Mesothelial cell of epicardium (in vitro differentiated cells): Measurements from ENCODE around the gene P2RX2. TPM values are rescaled to one million over a fixed set of nuclear protein-coding genes. Genes with fewer than 3 reads are reported as not detected.

Experiments
- DNase-seq, 2 experiments: peaks; one replicate each; pipeline ENCODE4 v3.0.0; 2021; ENCODE audit warnings: low spot score in 2 of 2; ENCODE audit not compliant: unreplicated experiment in 2 of 2
- H3K27ac Mint-ChIP-seq: 2 replicates; pipeline ENCODE4 v1.8.0; 2021; ENCODE audit warnings: mixed read lengths
- H3K27me3 Mint-ChIP-seq: 2 replicates; pipeline ENCODE4 v1.8.0; 2021; ENCODE audit warnings: low read depth, mixed read lengths
- H3K36me3 Mint-ChIP-seq: 2 replicates; pipeline ENCODE4 v1.8.0; 2021; ENCODE audit warnings: mixed read lengths
- H3K4me1 Mint-ChIP-seq: 2 replicates; pipeline ENCODE4 v1.8.0; 2021; ENCODE audit warnings: mixed read lengths
- H3K4me3 Mint-ChIP-seq: 2 replicates; pipeline ENCODE4 v1.8.0; 2021; ENCODE audit warnings: mild to moderate bottlenecking, moderate library complexity, mixed read lengths
- H3K9me3 Mint-ChIP-seq: 2 replicates; pipeline ENCODE4 v1.8.0; 2021; ENCODE audit warnings: mixed read lengths
- total RNA-seq: library from RNA; stranded (reverse); gene quantifications from 3 replicates; pipeline ENCODE4 v1.2.1, GENCODE V29; 2021
- TF ChIP-seq, protein P1 (sequence below): fragments of 200-600 bp; sonication (generic); IDR thresholded peaks from one replicate; pipeline ENCODE4 v1.5.0; 2021; ENCODE audit warnings: antibody characterized with exemption; ENCODE audit not compliant: unreplicated experiment

Gene P2RX2
- total RNA-seq, 1 donor from 2014 or later = 7.3 TPM

GRCh38 chr12:132615579-132616038 lies 3.0 kb upstream of the P2RX2 start:
- H3K27me3 Mint-ChIP-seq = peaks cover 53% of the 10 kb centered on the region
- no peaks in the 10 kb centered on the region for H3K36me3 Mint-ChIP-seq
- DNase-seq = no peak
- no peak overlapping the region for H3K4me3 Mint-ChIP-seq
- no peak overlapping the region for H3K27ac Mint-ChIP-seq
- TF ChIP-seq, protein P1, sequence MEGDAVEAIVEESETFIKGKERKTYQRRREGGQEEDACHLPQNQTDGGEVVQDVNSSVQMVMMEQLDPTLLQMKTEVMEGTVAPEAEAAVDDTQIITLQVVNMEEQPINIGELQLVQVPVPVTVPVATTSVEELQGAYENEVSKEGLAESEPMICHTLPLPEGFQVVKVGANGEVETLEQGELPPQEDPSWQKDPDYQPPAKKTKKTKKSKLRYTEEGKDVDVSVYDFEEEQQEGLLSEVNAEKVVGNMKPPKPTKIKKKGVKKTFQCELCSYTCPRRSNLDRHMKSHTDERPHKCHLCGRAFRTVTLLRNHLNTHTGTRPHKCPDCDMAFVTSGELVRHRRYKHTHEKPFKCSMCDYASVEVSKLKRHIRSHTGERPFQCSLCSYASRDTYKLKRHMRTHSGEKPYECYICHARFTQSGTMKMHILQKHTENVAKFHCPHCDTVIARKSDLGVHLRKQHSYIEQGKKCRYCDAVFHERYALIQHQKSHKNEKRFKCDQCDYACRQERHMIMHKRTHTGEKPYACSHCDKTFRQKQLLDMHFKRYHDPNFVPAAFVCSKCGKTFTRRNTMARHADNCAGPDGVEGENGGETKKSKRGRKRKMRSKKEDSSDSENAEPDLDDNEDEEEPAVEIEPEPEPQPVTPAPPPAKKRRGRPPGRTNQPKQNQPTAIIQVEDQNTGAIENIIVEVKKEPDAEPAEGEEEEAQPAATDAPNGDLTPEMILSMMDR = no peak
- H3K9me3 Mint-ChIP-seq = peaks cover 3% of the 10 kb centered on the region
- H3K4me1 Mint-ChIP-seq = peaks cover 6% of the 10 kb centered on the region

GRCh38 chr12:132617135-132617701 lies 1.4 kb upstream of the P2RX2 start:
- Mint-ChIP-seq H3K27me3 (peaks cover 49% of the 10 kb centered on the region), H3K4me1 (peaks cover 10% of the 10 kb centered on the region), H3K9me3 (peaks cover 3% of the 10 kb centered on the region), H3K4me3 (peak overlapping the region; percentile 57), H3K36me3 (no peaks in the 10 kb centered on the region), H3K27ac (no peak overlapping the region)
- TF ChIP-seq, protein P1 = no peak
- DNase-seq = no peak

- DNase-seq = peak in 1 of 2 experiments; percentile 50
- TF ChIP-seq, protein P1 = no peak
- Mint-ChIP-seq H3K4me1 (peaks cover 19% of the 10 kb centered on the region), H3K4me3 (peak overlapping the region; percentile 59), H3K27ac (no peak overlapping the region), H3K27me3 (peaks cover 48% of the 10 kb centered on the region), H3K36me3 (no peaks in the 10 kb centered on the region), H3K9me3 (peaks cover 3% of the 10 kb centered on the region)
These were observed 524 bp upstream of the P2RX2 start for GRCh38 chr12:132617822-132618682.

DNA sequence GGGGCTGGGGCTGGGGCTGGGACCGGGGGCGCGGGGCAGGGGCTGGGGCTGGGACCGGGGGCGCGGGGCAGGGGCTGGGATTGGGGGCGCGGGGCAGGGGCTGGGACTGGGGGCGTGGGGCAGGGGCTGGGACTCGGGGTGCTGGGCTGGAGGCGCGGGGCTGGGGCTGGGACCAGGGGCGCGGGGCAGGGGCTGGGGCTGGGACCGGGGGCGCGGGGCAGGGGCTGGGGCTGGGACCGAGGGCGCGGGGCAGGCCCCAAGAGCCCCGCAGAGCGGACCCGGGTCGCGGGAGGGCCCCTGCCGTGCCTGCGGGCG lies 452 bp downstream of the P2RX2 start:
- no peak overlapping the region for H3K27ac Mint-ChIP-seq
- H3K9me3 Mint-ChIP-seq = peaks cover 3% of the 10 kb centered on the region
- H3K27me3 Mint-ChIP-seq = peaks cover 47% of the 10 kb centered on the region
- no peak overlapping the region for H3K4me3 Mint-ChIP-seq
- DNase-seq = no peak
- TF ChIP-seq, protein P1 = no peak
- H3K4me1 Mint-ChIP-seq = peaks cover 29% of the 10 kb centered on the region
- H3K36me3 Mint-ChIP-seq = peaks cover 2% of the 10 kb centered on the region

- peaks cover 2% of the 10 kb centered on the region for H3K36me3 Mint-ChIP-seq
- H3K9me3 Mint-ChIP-seq = peaks cover 3% of the 10 kb centered on the region
- TF ChIP-seq, protein P1 = no peak
- H3K4me3 Mint-ChIP-seq = no peak overlapping the region
- peaks cover 29% of the 10 kb centered on the region for H3K4me1 Mint-ChIP-seq
- no peak overlapping the region for H3K27ac Mint-ChIP-seq
- no peak for DNase-seq
- peaks cover 45% of the 10 kb centered on the region for H3K27me3 Mint-ChIP-seq
These were observed 973 bp downstream of the P2RX2 start for GRCh38 chr12:132619386-132620112.
